GM04504 (cell line): Measurements from ENCODE around the gene SVBP.
A peak's percentile ranks its signal among the peaks of the same experiment; 100 is the strongest.
"Not testable (repeated sequence)": the region's sequence is repeated elsewhere in the genome, so short reads cannot be mapped to it uniquely, and the experiment has no call there.

ENCODE experiments used
- DNase-seq: peaks from one replicate; pipeline ENCODE4 v3.0.0-alpha.2; 2012; ENCODE audit warnings: low read depth

SVBP gene

GRCh38 chr1:42841440-42842147, 24.4 kb upstream of the SVBP start:
- DNase-seq, result no peak

- DNase-seq, result no peak
Observed at GRCh38 chr1:42841010-42841409, 23.8 kb upstream of the SVBP start.

GRCh38 chr1:42838482-42839190, 21.4 kb upstream of the SVBP start:
- DNase-seq, result no peak

GRCh38 chr1:42837709-42838108, 20.5 kb upstream of the SVBP start:
- DNase-seq, result no peak

GRCh38 chr1:42835422-42835821, 18.2 kb upstream of the SVBP start:
- DNase-seq, result no peak

GRCh38 chr1:42834803-42835202, 17.6 kb upstream of the SVBP start:
- DNase-seq, result no peak

GRCh38 chr1:42833981-42834380, 16.8 kb upstream of the SVBP start:
- DNase-seq, result no peak

GRCh38 chr1:42832641-42833240, 15.5 kb upstream of the SVBP start:
- no peak for DNase-seq

- no peak for DNase-seq
Observed at GRCh38 chr1:42831273-42831672, 14.1 kb upstream of the SVBP start.

GRCh38 chr1:42830631-42831030, 13.4 kb upstream of the SVBP start:
- DNase-seq, result no peak

GRCh38 chr1:42825036-42825851, 8.0 kb upstream of the SVBP start:
- no peak for DNase-seq

GRCh38 chr1:42824481-42825035, 7.4 kb upstream of the SVBP start:
- no peak for DNase-seq

GRCh38 chr1:42822800-42823392, 5.7 kb upstream of the SVBP start:
- DNase-seq, result peak; percentile 62

GRCh38 chr1:42821690-42822089, 4.5 kb upstream of the SVBP start:
- DNase-seq, result no peak

GRCh38 chr1:42820813-42821212, 3.6 kb upstream of the SVBP start:
- no peak for DNase-seq

GRCh38 chr1:42817976-42818375, 779 bp upstream of the SVBP start:
- no peak for DNase-seq

- DNase-seq, result no peak
Observed at GRCh38 chr1:42817440-42817767, 207 bp upstream of the SVBP start.

- no peak for DNase-seq
Observed at GRCh38 chr1:42815941-42816584, 1.1 kb downstream of the SVBP start.

- not testable (repeated sequence) for DNase-seq
Observed at GRCh38 chr1:42814815-42815214, 2.4 kb downstream of the SVBP start.

GRCh38 chr1:42807056-42807668, 10.0 kb downstream of the SVBP start:
- no peak for DNase-seq

- DNase-seq, result no peak
Observed at GRCh38 chr1:42806593-42806992, 10.6 kb downstream of the SVBP start.
